Activated T-cell treated with anti-CD3 and anti-CD28 coated beads, Interleukin-2, amount 50 U/mL, for 72 hours (primary cell): ENCODE measurements around the gene ASL. TPM values are rescaled to one million over a fixed set of nuclear protein-coding genes. Genes with fewer than 3 reads are reported as not detected.

ENCODE experiments used
- total RNA-seq, 2 donors: library from RNA; stranded (reverse); gene quantifications; one replicate each; pipeline ENCODE4 v1.2.3, GENCODE V29; 2022

ASL gene
- total RNA-seq, 2 donors from 2014 or later, result 13.8 to 16.6 TPM

Other genes with a start within 250 kb of the ASL start
- 10 to 100 TPM; 13.1 to 14.1 TPM for gene VKORC1L1, start 202.7 kb upstream of the ASL start, total RNA-seq
- gene GUSB, start 93.6 kb upstream of the ASL start, total RNA-seq, result 10 to 100 TPM; 51.7 to 52.9 TPM
- 10 to 100 TPM; 36.3 to 48.8 TPM for gene CRCP, start 39.0 kb downstream of the ASL start, total RNA-seq
- 1 to 10 TPM; 2.1 to 2.3 TPM for gene TPST1, start 129.5 kb downstream of the ASL start, total RNA-seq